HUDEP-2 (cell line): ENCODE measurements around the gene GREB1L.
"Not testable (repeated sequence)": the region's sequence is repeated elsewhere in the genome, so short reads cannot be mapped to it uniquely, and the experiment has no call there.

Experiments
- DNase-seq, 76 experiments: peaks; one replicate each; lab custom pipeline; 2025; ENCODE audit not compliant: unreplicated experiment in 76 of 76; lab: John Stamatoyannopoulos, UW

The GREB1L gene

GRCh38 chr18:21242141-21242779 lies at the start of gene GREB1L:
Gene GREB1L (plus strand): TSS chr18:21242232. CDS start chr18:21383519, 141,287 bp downstream.
- peak in 23 of 76 experiments; percentile 1 to 33 (median 11) for DNase-seq

- no peak for DNase-seq
Observed at GRCh38 chr18:21192308-21192624, 49.8 kb upstream of the GREB1L start.

GRCh38 chr18:21194871-21195771 lies 46.9 kb upstream of the GREB1L start:
- DNase-seq: peak in 7 of 76 experiments; percentile 0 to 19 (median 10)

GRCh38 chr18:21196426-21196825 lies 45.6 kb upstream of the GREB1L start:
- DNase-seq: no peak

- no peak for DNase-seq
Observed at GRCh38 chr18:21203126-21203525, 38.9 kb upstream of the GREB1L start.

- DNase-seq: no peak
Observed at GRCh38 chr18:21203542-21204241, 38.3 kb upstream of the GREB1L start.

GRCh38 chr18:21205695-21206094 lies 36.3 kb upstream of the GREB1L start:
- no peak for DNase-seq

GRCh38 chr18:21210278-21210677 lies 31.8 kb upstream of the GREB1L start:
- no peak for DNase-seq

- no peak for DNase-seq
Observed at GRCh38 chr18:21210784-21211183, 31.2 kb upstream of the GREB1L start.

GRCh38 chr18:21214409-21214808 lies 27.6 kb upstream of the GREB1L start:
- DNase-seq: not testable (repeated sequence)

GRCh38 chr18:21215490-21215889 lies 26.5 kb upstream of the GREB1L start:
- no peak for DNase-seq

- DNase-seq: no peak
Observed at GRCh38 chr18:21218862-21219261, 23.2 kb upstream of the GREB1L start.

- DNase-seq: no peak
Observed at GRCh38 chr18:21230436-21230835, 11.6 kb upstream of the GREB1L start.

- DNase-seq: peak in 1 of 76 experiments; percentile 0
Observed at GRCh38 chr18:21241301-21242048, 557 bp upstream of the GREB1L start.

- no peak for DNase-seq
Observed at GRCh38 chr18:21242780-21243401, 859 bp downstream of the GREB1L start.

GRCh38 chr18:21254576-21254975 lies 12.5 kb downstream of the GREB1L start:
- no peak for DNase-seq

GRCh38 chr18:21255211-21255610 lies 13.2 kb downstream of the GREB1L start:
- no peak for DNase-seq

GRCh38 chr18:21257386-21257785 lies 15.4 kb downstream of the GREB1L start:
- no peak for DNase-seq

- no peak for DNase-seq
Observed at GRCh38 chr18:21260621-21261020, 18.6 kb downstream of the GREB1L start.

- DNase-seq: no peak
Observed at GRCh38 chr18:21261352-21261751, 19.3 kb downstream of the GREB1L start.
